Liver (tissue), 9 donors: ENCODE results near the gene GUK1. TPM values are rescaled to one million over a fixed set of nuclear protein-coding genes. Genes with fewer than 3 reads are reported as not detected.

Experiments
- DNase-seq: peaks from one replicate; pipeline ENCODE4 v3.0.0-alpha.2; 2017; ENCODE audit warnings: low spot score
- H3K27ac ChIP-seq, 2 donors: one replicate each; pipeline ENCODE4 v1.7.0; 2013; ENCODE audit warnings: inconsistent platforms in 2 of 2, low read length in 2 of 2, control low read depth in 1 of 2, low read depth in 1 of 2, mild to moderate bottlenecking in 1 of 2
- H3K27me3 ChIP-seq, 4 donors: one replicate each; pipeline versions ENCODE4 v1.6.1 to v1.7.0; 2013; ENCODE audit warnings: low read length in 3 of 4, inconsistent platforms in 1 of 4, mild to moderate bottlenecking in 1 of 4, moderate library complexity in 1 of 4; ENCODE audit not compliant: control insufficient read depth in 4 of 4, insufficient read depth in 4 of 4
- H3K36me3 ChIP-seq, 4 donors: one replicate each; pipeline versions ENCODE4 v1.6.1 to v1.7.0; 2013; ENCODE audit warnings: low read length in 3 of 4, mild to moderate bottlenecking in 3 of 4, low read depth in 1 of 4, moderate library complexity in 1 of 4; ENCODE audit not compliant: control insufficient read depth in 4 of 4, insufficient read depth in 3 of 4
- H3K4me1 ChIP-seq, 4 donors: one replicate each; pipeline versions ENCODE4 v1.6.1 to v1.7.0; 2013; ENCODE audit warnings: low read length in 3 of 4, mild to moderate bottlenecking in 3 of 4, moderate library complexity in 1 of 4; ENCODE audit not compliant: control insufficient read depth in 4 of 4, insufficient read depth in 4 of 4
- H3K4me3 ChIP-seq, 3 donors: one replicate each; pipeline versions ENCODE4 v1.6.1 to v1.7.0; 2013; ENCODE audit warnings: low read length in 3 of 3, control low read depth in 1 of 3, low read depth in 1 of 3, mild to moderate bottlenecking in 1 of 3
- H3K9ac ChIP-seq, 2 donors: one replicate each; pipeline ENCODE4 v1.7.0; 2013; ENCODE audit warnings: low read length in 2 of 2, mild to moderate bottlenecking in 2 of 2, moderate library complexity in 2 of 2, control low read depth in 1 of 2, low read depth in 1 of 2
- H3K9me3 ChIP-seq, 4 donors: one replicate each; pipeline versions ENCODE4 v1.6.1 to v1.7.0; 2013; ENCODE audit warnings: low read length in 3 of 4; ENCODE audit not compliant: control insufficient read depth in 4 of 4
- EGR1 ChIP-seq, 2 donors: IDR thresholded peaks; 2 replicates each; pipeline ENCODE4 v1.6.1; 2016 to 2018; ENCODE audit warnings: antibody characterized with exemption in 2 of 2, low read depth in 2 of 2
- FOXA2 ChIP-seq: IDR thresholded peaks from 2 replicates; pipeline ENCODE4 v1.6.1; 2016; ENCODE audit warnings: antibody characterized with exemption
- GABPA ChIP-seq, 2 donors: IDR thresholded peaks in 1 of 2; conservative IDR thresholded peaks in 1 of 2; 2 replicates each; pipeline ENCODE4 v1.6.1; 2016; ENCODE audit warnings: antibody characterized with exemption in 2 of 2, mild to moderate bottlenecking in 1 of 2, moderate library complexity in 1 of 2
- HNF4A ChIP-seq, 2 donors: conservative IDR thresholded peaks; 2 replicates each; pipeline ENCODE4 v1.6.1; 2016; ENCODE audit warnings: antibody characterized with exemption in 2 of 2, mild to moderate bottlenecking in 2 of 2
- HNF4G ChIP-seq: IDR thresholded peaks from 2 replicates; pipeline ENCODE4 v1.6.1; 2016; ENCODE audit warnings: antibody characterized with exemption
- JUND ChIP-seq, 2 donors: IDR thresholded peaks; 2 replicates each; pipeline ENCODE4 v1.6.1; 2016; ENCODE audit warnings: antibody characterized with exemption in 2 of 2
- NR2F2 ChIP-seq: IDR thresholded peaks from 2 replicates; pipeline ENCODE4 v1.6.1; 2016; ENCODE audit warnings: antibody characterized with exemption
- RAD21 ChIP-seq, 2 donors: IDR thresholded peaks; 2 replicates each; pipeline ENCODE4 v1.6.1; 2016; ENCODE audit warnings: antibody characterized with exemption in 2 of 2, mild to moderate bottlenecking in 2 of 2
- RXRA ChIP-seq, 2 donors: IDR thresholded peaks; 2 replicates each; pipeline ENCODE4 v1.6.1; 2017 to 2018; ENCODE audit warnings: antibody characterized with exemption in 2 of 2, mild to moderate bottlenecking in 1 of 2
- SP1 ChIP-seq: IDR thresholded peaks from 2 replicates; pipeline ENCODE4 v1.6.1; 2018; ENCODE audit warnings: antibody characterized with exemption, mild to moderate bottlenecking
- TAF1 ChIP-seq: conservative IDR thresholded peaks from 2 replicates; pipeline ENCODE4 v1.6.1; 2016; ENCODE audit warnings: antibody characterized with exemption, mild to moderate bottlenecking
- YY1 ChIP-seq: IDR thresholded peaks from 2 replicates; pipeline ENCODE4 v1.6.1; 2016; ENCODE audit warnings: antibody characterized with exemption, mild to moderate bottlenecking
- WGBS: extraction: QIAGEN DNeasy Blood & Tissue Kit; methylation state at CpG from one replicate; pipeline ENCODE4 v1.1.7; 2013; 5-methylcytosine and 5-hydroxymethylcytosine counted together
- polyA plus RNA-seq, 2 donors: library from polyadenylated mRNA; stranded (reverse) in 1 of 2; unstranded in 1 of 2; fragments of 200-250 nt in 1 of 2; fragments of >200 nt in 1 of 2; fragmentation: Nextera tagmentation in 1 of 2; extraction: Ambion mirVana in 1 of 2; gene quantifications; one replicate each; pipeline versions ENCODE4 v1.2.1 to v1.2.3, GENCODE V29; 2013 to 2015
- total RNA-seq, 2 donors: library from RNA; depleted of rRNA; stranded (reverse); fragments of >200 nt; gene quantifications; one replicate each; pipeline ENCODE4 v1.2.3, GENCODE V29; 2014
- TF ChIP-seq, protein P1 (sequence below): IDR thresholded peaks from 2 replicates; pipeline ENCODE4 v1.6.1; 2016; ENCODE audit warnings: antibody characterized with exemption
- TF ChIP-seq, protein P2 (sequence below): IDR thresholded peaks from 2 replicates; pipeline ENCODE4 v1.6.1; 2016; ENCODE audit warnings: antibody characterized with exemption
- TF ChIP-seq, protein P3 (sequence below): IDR thresholded peaks from 2 replicates; pipeline ENCODE4 v1.6.1; 2016; ENCODE audit warnings: antibody characterized with exemption
- TF ChIP-seq, protein P4 (sequence below): fragments of 150-350 bp; IDR thresholded peaks from 2 replicates; pipeline ENCODE4 v1.5.1; 2017; ENCODE audit warnings: improper control_type of control experiment, low read depth, low read length; ENCODE audit not compliant: missing input control
- TF ChIP-seq, protein P5 (sequence below): IDR thresholded peaks from 2 replicates; pipeline ENCODE4 v1.6.1; 2016; ENCODE audit warnings: antibody characterized with exemption, mild to moderate bottlenecking
- donor health status: healthy.
- donor health status: healthy.
- donor health status: healthy.
- donor health status: healthy.
- donor health status: healthy.

GUK1 gene
- total and polyA plus RNA-seq, 4 donors, result 147 to 251 (median 216) TPM

DNA sequence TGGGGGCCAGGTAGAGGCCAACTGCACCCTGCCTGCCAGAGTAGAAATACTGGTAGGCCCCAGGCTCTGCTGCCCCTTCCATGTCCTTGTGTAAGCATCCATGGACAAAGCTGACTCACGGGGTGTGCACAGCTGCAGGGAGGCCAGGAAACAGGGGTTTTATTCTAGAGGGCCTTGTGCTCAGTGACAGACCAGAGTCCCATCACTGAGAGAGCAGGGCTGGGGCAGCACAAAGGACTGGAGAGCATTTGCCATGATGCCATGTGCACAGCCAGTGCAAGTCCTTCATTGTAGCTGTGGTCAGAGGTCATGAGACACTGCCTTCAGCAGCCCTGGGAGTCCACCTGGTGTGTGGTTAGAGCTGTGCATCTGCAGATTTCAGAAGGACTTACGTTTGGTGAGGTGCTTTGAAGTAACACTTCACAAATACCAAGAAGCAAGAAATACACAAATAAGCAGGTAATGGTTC, 49.4 kb upstream of the GUK1 start:
- Histone ChIP-seq H3K27ac (no peak overlapping the region), H3K9ac (no peak overlapping the region), H3K4me1 (peaks cover 23 to 69% (median 58%) of the 10 kb centered on the region in 4 donors), H3K36me3 (peaks cover 2 to 8% (median 4%) of the 10 kb centered on the region in 4 donors), H3K4me3 (no peak overlapping the region), H3K9me3 (peaks cover 0 to 12% (median 7%) of the 10 kb centered on the region in 4 donors), H3K27me3 (no peaks in the 10 kb centered on the region)
- TF ChIP-seq RAD21 (IDR thresholded peaks at IDR 0.05) (no peak), RXRA (IDR thresholded peaks at IDR 0.05) (no peak), HNF4G (no peak), JUND (IDR thresholded peaks at IDR 0.05) (no peak), NR2F2 (no peak)
- TF ChIP-seq, protein P1, sequence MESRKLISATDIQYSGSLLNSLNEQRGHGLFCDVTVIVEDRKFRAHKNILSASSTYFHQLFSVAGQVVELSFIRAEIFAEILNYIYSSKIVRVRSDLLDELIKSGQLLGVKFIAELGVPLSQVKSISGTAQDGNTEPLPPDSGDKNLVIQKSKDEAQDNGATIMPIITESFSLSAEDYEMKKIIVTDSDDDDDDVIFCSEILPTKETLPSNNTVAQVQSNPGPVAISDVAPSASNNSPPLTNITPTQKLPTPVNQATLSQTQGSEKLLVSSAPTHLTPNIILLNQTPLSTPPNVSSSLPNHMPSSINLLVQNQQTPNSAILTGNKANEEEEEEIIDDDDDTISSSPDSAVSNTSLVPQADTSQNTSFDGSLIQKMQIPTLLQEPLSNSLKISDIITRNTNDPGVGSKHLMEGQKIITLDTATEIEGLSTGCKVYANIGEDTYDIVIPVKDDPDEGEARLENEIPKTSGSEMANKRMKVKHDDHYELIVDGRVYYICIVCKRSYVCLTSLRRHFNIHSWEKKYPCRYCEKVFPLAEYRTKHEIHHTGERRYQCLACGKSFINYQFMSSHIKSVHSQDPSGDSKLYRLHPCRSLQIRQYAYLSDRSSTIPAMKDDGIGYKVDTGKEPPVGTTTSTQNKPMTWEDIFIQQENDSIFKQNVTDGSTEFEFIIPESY, result no peak
- TF ChIP-seq, protein P2, sequence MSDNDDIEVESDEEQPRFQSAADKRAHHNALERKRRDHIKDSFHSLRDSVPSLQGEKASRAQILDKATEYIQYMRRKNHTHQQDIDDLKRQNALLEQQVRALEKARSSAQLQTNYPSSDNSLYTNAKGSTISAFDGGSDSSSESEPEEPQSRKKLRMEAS, result no peak
- DNase-seq, result no peak
- WGBS, result 42% methylated on average over 2 of the region's 2 CpGs

DNA sequence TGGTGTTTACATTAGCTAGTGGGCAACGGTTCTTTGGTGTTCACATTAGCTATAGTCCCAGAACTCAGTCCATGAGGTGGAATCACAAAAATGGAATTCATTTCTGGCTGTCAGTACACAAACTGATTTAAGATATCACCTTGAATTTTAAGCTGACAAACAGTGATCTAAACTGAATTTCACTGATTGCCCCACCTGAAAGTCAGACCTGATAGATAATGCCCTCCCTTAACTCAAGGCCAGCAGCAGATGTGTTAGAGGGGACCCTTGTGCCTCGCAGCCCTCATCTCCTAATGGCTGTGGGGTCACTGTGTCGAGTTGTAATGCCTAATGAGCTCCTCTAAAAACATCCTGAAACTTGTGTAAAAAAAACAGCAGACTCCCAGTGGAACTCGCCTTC, 49.0 kb upstream of the GUK1 start:
- Histone ChIP-seq H3K9ac (no peak overlapping the region), H3K4me3 (no peak overlapping the region), H3K27me3 (no peaks in the 10 kb centered on the region), H3K27ac (no peak overlapping the region), H3K9me3 (peaks cover 0 to 12% (median 7%) of the 10 kb centered on the region in 4 donors), H3K4me1 (peaks cover 21 to 65% (median 54%) of the 10 kb centered on the region in 4 donors), H3K36me3 (peaks cover 2 to 8% (median 5%) of the 10 kb centered on the region in 4 donors)
- TF ChIP-seq NR2F2 (no peak), TAF1 (no peak), YY1 (no peak), SP1 (no peak), RAD21 (IDR thresholded peaks at IDR 0.05) (no peak), HNF4A (conservative IDR thresholded peaks at IDR 0.05) (no peak), GABPA (IDR thresholded peaks at IDR 0.05 in 1 of 2, conservative IDR thresholded peaks at IDR 0.05 in 1 of 2) (no peak), FOXA2 (no peak), EGR1 (IDR thresholded peaks at IDR 0.05; ENCODE audit: low read depth in 2 of 2) (no peak), RXRA (IDR thresholded peaks at IDR 0.05) (no peak), HNF4G (no peak), JUND (IDR thresholded peaks at IDR 0.05) (no peak)
- TF ChIP-seq, protein P3, sequence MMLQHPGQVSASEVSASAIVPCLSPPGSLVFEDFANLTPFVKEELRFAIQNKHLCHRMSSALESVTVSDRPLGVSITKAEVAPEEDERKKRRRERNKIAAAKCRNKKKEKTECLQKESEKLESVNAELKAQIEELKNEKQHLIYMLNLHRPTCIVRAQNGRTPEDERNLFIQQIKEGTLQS, result no peak
- TF ChIP-seq, protein P2, result no peak
- TF ChIP-seq, protein P4, sequence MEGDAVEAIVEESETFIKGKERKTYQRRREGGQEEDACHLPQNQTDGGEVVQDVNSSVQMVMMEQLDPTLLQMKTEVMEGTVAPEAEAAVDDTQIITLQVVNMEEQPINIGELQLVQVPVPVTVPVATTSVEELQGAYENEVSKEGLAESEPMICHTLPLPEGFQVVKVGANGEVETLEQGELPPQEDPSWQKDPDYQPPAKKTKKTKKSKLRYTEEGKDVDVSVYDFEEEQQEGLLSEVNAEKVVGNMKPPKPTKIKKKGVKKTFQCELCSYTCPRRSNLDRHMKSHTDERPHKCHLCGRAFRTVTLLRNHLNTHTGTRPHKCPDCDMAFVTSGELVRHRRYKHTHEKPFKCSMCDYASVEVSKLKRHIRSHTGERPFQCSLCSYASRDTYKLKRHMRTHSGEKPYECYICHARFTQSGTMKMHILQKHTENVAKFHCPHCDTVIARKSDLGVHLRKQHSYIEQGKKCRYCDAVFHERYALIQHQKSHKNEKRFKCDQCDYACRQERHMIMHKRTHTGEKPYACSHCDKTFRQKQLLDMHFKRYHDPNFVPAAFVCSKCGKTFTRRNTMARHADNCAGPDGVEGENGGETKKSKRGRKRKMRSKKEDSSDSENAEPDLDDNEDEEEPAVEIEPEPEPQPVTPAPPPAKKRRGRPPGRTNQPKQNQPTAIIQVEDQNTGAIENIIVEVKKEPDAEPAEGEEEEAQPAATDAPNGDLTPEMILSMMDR, result no peak
- TF ChIP-seq, protein P5, sequence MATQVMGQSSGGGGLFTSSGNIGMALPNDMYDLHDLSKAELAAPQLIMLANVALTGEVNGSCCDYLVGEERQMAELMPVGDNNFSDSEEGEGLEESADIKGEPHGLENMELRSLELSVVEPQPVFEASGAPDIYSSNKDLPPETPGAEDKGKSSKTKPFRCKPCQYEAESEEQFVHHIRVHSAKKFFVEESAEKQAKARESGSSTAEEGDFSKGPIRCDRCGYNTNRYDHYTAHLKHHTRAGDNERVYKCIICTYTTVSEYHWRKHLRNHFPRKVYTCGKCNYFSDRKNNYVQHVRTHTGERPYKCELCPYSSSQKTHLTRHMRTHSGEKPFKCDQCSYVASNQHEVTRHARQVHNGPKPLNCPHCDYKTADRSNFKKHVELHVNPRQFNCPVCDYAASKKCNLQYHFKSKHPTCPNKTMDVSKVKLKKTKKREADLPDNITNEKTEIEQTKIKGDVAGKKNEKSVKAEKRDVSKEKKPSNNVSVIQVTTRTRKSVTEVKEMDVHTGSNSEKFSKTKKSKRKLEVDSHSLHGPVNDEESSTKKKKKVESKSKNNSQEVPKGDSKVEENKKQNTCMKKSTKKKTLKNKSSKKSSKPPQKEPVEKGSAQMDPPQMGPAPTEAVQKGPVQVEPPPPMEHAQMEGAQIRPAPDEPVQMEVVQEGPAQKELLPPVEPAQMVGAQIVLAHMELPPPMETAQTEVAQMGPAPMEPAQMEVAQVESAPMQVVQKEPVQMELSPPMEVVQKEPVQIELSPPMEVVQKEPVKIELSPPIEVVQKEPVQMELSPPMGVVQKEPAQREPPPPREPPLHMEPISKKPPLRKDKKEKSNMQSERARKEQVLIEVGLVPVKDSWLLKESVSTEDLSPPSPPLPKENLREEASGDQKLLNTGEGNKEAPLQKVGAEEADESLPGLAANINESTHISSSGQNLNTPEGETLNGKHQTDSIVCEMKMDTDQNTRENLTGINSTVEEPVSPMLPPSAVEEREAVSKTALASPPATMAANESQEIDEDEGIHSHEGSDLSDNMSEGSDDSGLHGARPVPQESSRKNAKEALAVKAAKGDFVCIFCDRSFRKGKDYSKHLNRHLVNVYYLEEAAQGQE, result no peak
- TF ChIP-seq, protein P1, result no peak
- 63% methylated on average over 4 of the region's 4 CpGs for WGBS
- no peak for DNase-seq
